HFFc6 (cell line): Measurements from ENCODE around the gene PHF3. TPM values are rescaled to one million over a fixed set of nuclear protein-coding genes. Genes with fewer than 3 reads are reported as not detected.

ENCODE experiments used
- DNase-seq: peaks from one replicate; pipeline ENCODE4 v3.0.0-alpha.2; 2018
- H3K27ac Mint-ChIP-seq: 2 replicates; pipeline ENCODE4 v1.8.0; 2020; ENCODE audit warnings: mild to moderate bottlenecking, mixed read lengths
- H3K27me3 Mint-ChIP-seq: 2 replicates; pipeline ENCODE4 v1.8.0; 2021; ENCODE audit warnings: mild to moderate bottlenecking, moderate library complexity, mixed read lengths; ENCODE audit not compliant: insufficient read depth
- H3K36me3 Mint-ChIP-seq: 2 replicates; pipeline ENCODE4 v1.8.0; 2021; ENCODE audit warnings: low read depth, mixed read lengths
- H3K4me1 Mint-ChIP-seq: 2 replicates; pipeline ENCODE4 v1.8.0; 2020; ENCODE audit warnings: low read depth, mixed read lengths
- H3K4me3 Mint-ChIP-seq: 2 replicates; pipeline ENCODE4 v1.8.0; 2020; ENCODE audit warnings: mild to moderate bottlenecking, moderate library complexity, mixed read lengths
- H3K9me3 Mint-ChIP-seq: 2 replicates; pipeline ENCODE4 v1.8.0; 2020; ENCODE audit warnings: mild to moderate bottlenecking, mixed read lengths
- total RNA-seq, 6 experiments: library from RNA; stranded (reverse); fragmentation: NEBNext Ultra II Directional; extraction: Animal tissue kit (Norgen Biotek cat#: 25700); gene quantifications; 2 replicates in 1 of 6; 3 replicates in 5 of 6; pipeline ENCODE4 v1.2.3, GENCODE V29; 2021
- TF ChIP-seq, protein P1 (sequence below): fragments of 200-600 bp; sonication (generic); IDR thresholded peaks from 2 replicates; pipeline ENCODE4 v1.5.0; 2021; ENCODE audit warnings: antibody characterized with exemption, mild to moderate bottlenecking

PHF3 gene
- total RNA-seq, 6 experiments from 2014 or later, result 22.4 to 27.8 (median 26.2) TPM

DNA sequence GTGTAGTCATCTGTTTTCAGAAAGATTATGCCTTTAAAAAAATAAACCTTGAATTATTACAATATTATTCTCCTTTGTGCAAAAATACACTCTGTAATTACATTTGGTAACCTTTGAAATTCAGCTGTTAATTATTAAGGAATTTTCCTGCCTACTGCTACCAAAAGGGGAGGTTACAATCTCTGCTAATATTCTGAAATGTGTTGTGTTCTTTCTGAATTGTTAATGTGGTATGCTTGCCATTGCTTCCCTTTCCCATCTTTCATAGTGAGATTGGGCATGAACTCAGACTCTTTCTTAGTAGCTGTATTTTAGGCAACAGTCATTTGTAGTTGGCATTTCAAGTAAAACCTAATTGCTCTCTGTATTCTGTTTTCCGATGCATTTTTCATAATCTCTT is 73.0 kb downstream of the PHF3 start:
- no peak overlapping the region for H3K27ac Mint-ChIP-seq

DNA sequence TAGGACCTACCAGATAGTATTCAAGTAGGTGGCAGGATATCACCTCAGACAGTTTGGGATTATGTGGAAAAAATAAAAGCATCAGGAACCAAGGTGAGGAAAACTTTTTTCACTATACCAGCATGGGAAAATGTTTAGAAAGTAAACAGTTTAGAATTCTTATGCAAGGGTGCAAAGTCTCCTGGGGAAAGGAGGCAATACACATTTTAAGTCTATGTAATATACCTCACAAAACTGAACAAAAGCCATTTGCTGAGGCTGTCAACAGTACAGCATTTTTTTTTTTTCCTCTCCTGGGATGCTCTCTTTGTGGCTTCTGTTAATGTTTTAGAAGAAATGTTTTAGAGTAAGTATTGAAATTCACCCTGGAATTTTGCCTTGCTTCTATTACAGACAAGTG is 73.5 kb downstream of the PHF3 start:
- peaks cover 17% of the 10 kb centered on the region for H3K4me1 Mint-ChIP-seq
- TF ChIP-seq, protein P1, sequence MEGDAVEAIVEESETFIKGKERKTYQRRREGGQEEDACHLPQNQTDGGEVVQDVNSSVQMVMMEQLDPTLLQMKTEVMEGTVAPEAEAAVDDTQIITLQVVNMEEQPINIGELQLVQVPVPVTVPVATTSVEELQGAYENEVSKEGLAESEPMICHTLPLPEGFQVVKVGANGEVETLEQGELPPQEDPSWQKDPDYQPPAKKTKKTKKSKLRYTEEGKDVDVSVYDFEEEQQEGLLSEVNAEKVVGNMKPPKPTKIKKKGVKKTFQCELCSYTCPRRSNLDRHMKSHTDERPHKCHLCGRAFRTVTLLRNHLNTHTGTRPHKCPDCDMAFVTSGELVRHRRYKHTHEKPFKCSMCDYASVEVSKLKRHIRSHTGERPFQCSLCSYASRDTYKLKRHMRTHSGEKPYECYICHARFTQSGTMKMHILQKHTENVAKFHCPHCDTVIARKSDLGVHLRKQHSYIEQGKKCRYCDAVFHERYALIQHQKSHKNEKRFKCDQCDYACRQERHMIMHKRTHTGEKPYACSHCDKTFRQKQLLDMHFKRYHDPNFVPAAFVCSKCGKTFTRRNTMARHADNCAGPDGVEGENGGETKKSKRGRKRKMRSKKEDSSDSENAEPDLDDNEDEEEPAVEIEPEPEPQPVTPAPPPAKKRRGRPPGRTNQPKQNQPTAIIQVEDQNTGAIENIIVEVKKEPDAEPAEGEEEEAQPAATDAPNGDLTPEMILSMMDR, result no peak
- no peaks in the 10 kb centered on the region for H3K27me3 Mint-ChIP-seq
- DNase-seq, result no peak
- peaks cover 38% of the 10 kb centered on the region for H3K36me3 Mint-ChIP-seq
- H3K9me3 Mint-ChIP-seq, result no peaks in the 10 kb centered on the region
- no peak overlapping the region for H3K4me3 Mint-ChIP-seq
- no peak overlapping the region for H3K27ac Mint-ChIP-seq

More for the DNA sequence above, 73.0 kb downstream of the PHF3 start:
- Mint-ChIP-seq H3K4me1 (peaks cover 16% of the 10 kb centered on the region), H3K4me3 (no peak overlapping the region), H3K27me3 (no peaks in the 10 kb centered on the region), H3K36me3 (peaks cover 39% of the 10 kb centered on the region), H3K9me3 (no peaks in the 10 kb centered on the region)
- DNase-seq, result no peak
- TF ChIP-seq, protein P1, result no peak

DNA sequence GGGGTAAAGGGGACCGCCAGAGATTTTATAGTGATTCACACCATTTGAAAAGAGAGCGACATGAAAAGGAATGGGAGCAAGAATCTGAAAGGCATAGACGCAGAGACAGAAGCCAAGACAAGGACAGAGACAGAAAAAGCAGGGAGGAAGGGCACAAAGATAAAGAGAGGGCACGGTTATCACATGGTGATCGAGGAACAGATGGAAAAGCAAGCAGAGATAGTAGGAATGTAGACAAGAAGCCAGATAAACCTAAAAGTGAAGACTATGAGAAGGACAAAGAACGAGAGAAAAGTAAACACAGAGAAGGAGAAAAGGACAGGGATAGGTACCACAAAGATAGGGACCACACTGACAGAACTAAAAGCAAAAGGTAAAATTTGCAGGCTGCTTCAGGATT is 77.7 kb downstream of the PHF3 start:
- Mint-ChIP-seq H3K27ac (no peak overlapping the region), H3K9me3 (no peaks in the 10 kb centered on the region), H3K36me3 (peaks cover 34% of the 10 kb centered on the region), H3K27me3 (no peaks in the 10 kb centered on the region), H3K4me1 (peaks cover 7% of the 10 kb centered on the region; the same call in 1 of the 2 replicates), H3K4me3 (no peak overlapping the region)
- no peak for DNase-seq
- TF ChIP-seq, protein P1, result no peak

DNA sequence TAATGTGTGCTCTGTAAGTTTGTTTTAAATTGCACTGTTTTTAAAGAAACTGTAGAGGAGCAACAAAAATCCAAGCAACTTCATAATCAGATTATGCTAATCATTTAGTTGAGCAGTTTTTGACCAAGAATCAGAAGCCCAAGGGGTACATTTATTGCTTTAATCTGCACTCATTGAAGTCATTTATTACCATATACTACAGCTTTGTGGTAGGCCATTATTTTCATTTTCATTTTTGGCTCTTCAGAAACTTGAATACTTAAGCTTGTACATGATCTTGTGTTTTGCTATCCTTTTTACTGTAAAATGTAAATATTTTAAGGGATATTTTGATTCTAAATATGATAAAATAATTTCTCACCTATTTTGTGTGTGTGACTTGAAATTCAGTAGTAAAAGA is 78.5 kb downstream of the PHF3 start:
- TF ChIP-seq, protein P1, result no peak
- Mint-ChIP-seq H3K9me3 (no peaks in the 10 kb centered on the region), H3K27me3 (no peaks in the 10 kb centered on the region), H3K4me3 (no peak overlapping the region), H3K36me3 (peaks cover 34% of the 10 kb centered on the region), H3K27ac (no peak overlapping the region), H3K4me1 (peaks cover 7% of the 10 kb centered on the region; the same call in 1 of the 2 replicates)
- DNase-seq, result no peak

DNA sequence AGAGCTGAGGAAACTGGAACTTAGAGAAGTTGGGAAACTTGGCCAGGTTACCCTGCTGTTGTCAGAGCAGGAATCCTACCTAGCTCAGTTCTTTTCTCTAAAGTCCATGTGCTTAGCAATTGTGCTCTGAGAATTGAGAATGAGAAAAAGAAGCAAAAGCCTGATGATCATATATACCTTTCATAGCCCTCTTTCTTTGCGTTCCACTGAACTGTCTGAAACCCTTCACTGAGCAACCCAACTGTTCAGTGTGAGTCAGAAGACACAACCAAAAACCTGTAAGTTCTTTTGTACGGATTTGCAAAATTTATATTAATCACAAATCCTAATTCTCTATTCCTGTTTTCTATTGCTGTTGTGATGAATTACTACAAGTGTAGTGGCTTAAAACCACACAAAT is 80.6 kb downstream of the PHF3 start:
- Mint-ChIP-seq H3K27ac (no peak overlapping the region), H3K36me3 (peaks cover 23% of the 10 kb centered on the region)
- TF ChIP-seq, protein P1, result no peak

DNA sequence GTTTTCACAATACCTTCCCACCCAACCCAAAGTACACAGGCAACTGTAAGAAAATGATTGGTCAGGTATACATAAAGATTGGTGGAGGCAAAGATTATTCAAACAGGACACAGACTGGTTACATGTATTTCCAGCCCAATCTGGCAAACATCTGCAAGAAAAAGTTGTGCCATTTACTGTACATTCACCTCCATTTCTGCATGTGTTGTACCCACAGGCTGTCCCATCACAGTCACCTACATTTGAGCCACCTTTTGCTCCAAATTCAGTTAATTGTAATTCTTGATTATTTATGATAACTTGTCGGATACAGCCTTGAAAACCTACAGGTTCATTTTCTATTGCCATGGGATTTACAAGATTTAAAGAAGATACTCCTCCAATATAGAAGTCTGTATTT is 85.6 kb downstream of the PHF3 start:
- Mint-ChIP-seq H3K27me3 (no peaks in the 10 kb centered on the region), H3K4me3 (no peak overlapping the region), H3K4me1 (no peaks in the 10 kb centered on the region), H3K36me3 (no peaks in the 10 kb centered on the region), H3K27ac (no peak overlapping the region), H3K9me3 (no peaks in the 10 kb centered on the region)
- DNase-seq, result no peak
- TF ChIP-seq, protein P1, result no peak

More for the DNA sequence above, 80.6 kb downstream of the PHF3 start:
- Mint-ChIP-seq H3K4me3 (no peak overlapping the region), H3K4me1 (peaks cover 7% of the 10 kb centered on the region; the same call in 1 of the 2 replicates), H3K27me3 (no peaks in the 10 kb centered on the region), H3K9me3 (no peaks in the 10 kb centered on the region)
- DNase-seq, result no peak
